Ovary (tissue), 1 donor: Measurements from ENCODE around the gene NOC4L.

Source experiments
- EP300 ChIP-seq: sonication (generic); formaldehyde crosslinking; IDR thresholded peaks from one replicate; pipeline ENCODE4 v1.6.1; 2017; ENCODE audit warnings: antibody characterized with exemption
- POLR2A ChIP-seq: fragments of 450-650 bp; IDR thresholded peaks from one replicate; pipeline ENCODE4 v1.6.1; 2017; ENCODE audit warnings: antibody characterized with exemption, mild to moderate bottlenecking, moderate library complexity

- TF ChIP-seq EP300 (no peak), POLR2A (no peak)
Observed at GRCh38 chr12:132188451-132188901, 44.2 kb downstream of the NOC4L start.
